Stomach smooth muscle (tissue), 2 donors: ENCODE data around the gene TBC1D32.
"Not testable (repeated sequence)": the region's sequence is repeated elsewhere in the genome, so short reads cannot be mapped to it uniquely, and the experiment has no call there.

Experiments used
- H3K27ac ChIP-seq: one replicate; pipeline ENCODE4 v1.7.0; 2013; ENCODE audit warnings: mild to moderate bottlenecking, low read length, inconsistent platforms
- H3K27me3 ChIP-seq, 2 donors: one replicate each; pipeline ENCODE4 v1.7.0; 2013; ENCODE audit warnings: low read length in 2 of 2; ENCODE audit not compliant: insufficient read depth in 2 of 2, control insufficient read depth in 1 of 2
- H3K36me3 ChIP-seq, 2 donors: one replicate each; pipeline ENCODE4 v1.7.0; 2013; ENCODE audit warnings: low read length in 2 of 2; ENCODE audit not compliant: control insufficient read depth in 2 of 2, insufficient read depth in 2 of 2
- H3K4me1 ChIP-seq: one replicate; pipeline ENCODE4 v1.7.0; 2013; ENCODE audit warnings: low read length; ENCODE audit not compliant: control insufficient read depth, insufficient read depth
- H3K4me3 ChIP-seq, 2 donors: one replicate each; pipeline ENCODE4 v1.7.0; 2013; ENCODE audit warnings: low read length in 2 of 2
- H3K9ac ChIP-seq, 2 donors: one replicate each; pipeline ENCODE4 v1.7.0; 2013; ENCODE audit warnings: low read length in 2 of 2, mild to moderate bottlenecking in 1 of 2
- H3K9me3 ChIP-seq, 2 donors: one replicate each; pipeline ENCODE4 v1.7.0; 2013; ENCODE audit warnings: low read length in 2 of 2; ENCODE audit not compliant: control insufficient read depth in 2 of 2
- donor health status: healthy.
- donor health status: Pancreatic carcinoma.

The TBC1D32 gene

GRCh38 chr6:121183742-121184141 lies 150.5 kb downstream of the TBC1D32 start:
- Histone ChIP-seq H3K9me3 (no peaks in the 10 kb centered on the region), H3K27ac (no peak overlapping the region), H3K36me3 (no peaks in the 10 kb centered on the region), H3K27me3 (no peaks in the 10 kb centered on the region), H3K9ac (no peak overlapping the region), H3K4me3 (no peak overlapping the region), H3K4me1 (no peaks in the 10 kb centered on the region)

GRCh38 chr6:121175827-121176226 lies 158.5 kb downstream of the TBC1D32 start:
- H3K36me3 ChIP-seq = peaks cover 0 to 2% of the 10 kb centered on the region in 2 donors
- H3K27ac ChIP-seq = no peak overlapping the region
- no peak overlapping the region for H3K9ac ChIP-seq
- H3K4me3 ChIP-seq = no peak overlapping the region
- H3K4me1 ChIP-seq = no peaks in the 10 kb centered on the region
- no peaks in the 10 kb centered on the region for H3K9me3 ChIP-seq
- H3K27me3 ChIP-seq = no peaks in the 10 kb centered on the region

GRCh38 chr6:121172451-121172850 lies 161.8 kb downstream of the TBC1D32 start:
- not testable (repeated sequence) for H3K27ac ChIP-seq, H3K4me1 ChIP-seq, H3K9ac ChIP-seq, H3K36me3 ChIP-seq, H3K27me3 ChIP-seq, H3K9me3 ChIP-seq, H3K4me3 ChIP-seq

- Histone ChIP-seq H3K4me1 (no peaks in the 10 kb centered on the region), H3K4me3 (no peak overlapping the region), H3K9me3 (no peaks in the 10 kb centered on the region)
Observed at GRCh38 chr6:121171879-121172278, 162.4 kb downstream of the TBC1D32 start.

GRCh38 chr6:121161886-121162285 lies 172.4 kb downstream of the TBC1D32 start:
- Histone ChIP-seq H3K4me3 (no peak overlapping the region), H3K27me3 (no peaks in the 10 kb centered on the region), H3K4me1 (no peaks in the 10 kb centered on the region), H3K27ac (no peak overlapping the region), H3K9me3 (no peaks in the 10 kb centered on the region), H3K36me3 (peaks cover 0 to 10% of the 10 kb centered on the region in 2 donors), H3K9ac (no peak overlapping the region)

More at GRCh38 chr6:121171879-121172278, 162.4 kb downstream of the TBC1D32 start:
- Histone ChIP-seq H3K9ac (no peak overlapping the region), H3K27me3 (no peaks in the 10 kb centered on the region), H3K27ac (no peak overlapping the region), H3K36me3 (no peaks in the 10 kb centered on the region)

- Histone ChIP-seq H3K9me3 (no peaks in the 10 kb centered on the region), H3K27ac (no peak overlapping the region), H3K9ac (no peak overlapping the region), H3K27me3 (no peaks in the 10 kb centered on the region), H3K4me1 (no peaks in the 10 kb centered on the region), H3K36me3 (peaks cover 0 to 10% of the 10 kb centered on the region in 2 donors), H3K4me3 (no peak overlapping the region)
Observed at GRCh38 chr6:121160276-121160675, 174.0 kb downstream of the TBC1D32 start.

GRCh38 chr6:121158891-121159290 lies 175.4 kb downstream of the TBC1D32 start:
- no peak overlapping the region for H3K27ac ChIP-seq
- no peak overlapping the region for H3K9ac ChIP-seq
- H3K36me3 ChIP-seq = peaks cover 0 to 10% of the 10 kb centered on the region in 2 donors
- H3K4me3 ChIP-seq = no peak overlapping the region
- no peaks in the 10 kb centered on the region for H3K27me3 ChIP-seq
- peaks cover 0 to 3% of the 10 kb centered on the region in 2 donors for H3K9me3 ChIP-seq
- no peaks in the 10 kb centered on the region for H3K4me1 ChIP-seq

- Histone ChIP-seq H3K36me3 (peaks cover 0 to 10% of the 10 kb centered on the region in 2 donors), H3K27me3 (no peaks in the 10 kb centered on the region), H3K9ac (no peak overlapping the region), H3K9me3 (peaks cover 0 to 6% of the 10 kb centered on the region in 2 donors), H3K27ac (no peak overlapping the region), H3K4me1 (no peaks in the 10 kb centered on the region), H3K4me3 (no peak overlapping the region)
Observed at GRCh38 chr6:121158438-121158837, 175.8 kb downstream of the TBC1D32 start.

- H3K9me3 ChIP-seq = peaks cover 0 to 10% of the 10 kb centered on the region in 2 donors
Observed at GRCh38 chr6:121157906-121158305, 176.4 kb downstream of the TBC1D32 start.

GRCh38 chr6:121143476-121143875 lies 190.8 kb downstream of the TBC1D32 start:
- H3K9me3 ChIP-seq = peaks cover 0 to 3% of the 10 kb centered on the region in 2 donors
- no peak overlapping the region for H3K4me3 ChIP-seq
- H3K9ac ChIP-seq = no peak overlapping the region
- no peaks in the 10 kb centered on the region for H3K36me3 ChIP-seq
- H3K27me3 ChIP-seq = no peaks in the 10 kb centered on the region
- no peak overlapping the region for H3K27ac ChIP-seq
- H3K4me1 ChIP-seq = no peaks in the 10 kb centered on the region

More at GRCh38 chr6:121157906-121158305, 176.4 kb downstream of the TBC1D32 start:
- Histone ChIP-seq H3K9ac (no peak overlapping the region), H3K36me3 (peaks cover 0 to 10% of the 10 kb centered on the region in 2 donors), H3K4me3 (no peak overlapping the region), H3K27ac (no peak overlapping the region), H3K27me3 (no peaks in the 10 kb centered on the region), H3K4me1 (no peaks in the 10 kb centered on the region)

- no peak overlapping the region for H3K27ac ChIP-seq
- H3K27me3 ChIP-seq = no peaks in the 10 kb centered on the region
- H3K9ac ChIP-seq = no peak overlapping the region
- H3K4me1 ChIP-seq = no peaks in the 10 kb centered on the region
- no peak overlapping the region for H3K4me3 ChIP-seq
- no peaks in the 10 kb centered on the region for H3K36me3 ChIP-seq
- peaks cover 0 to 3% of the 10 kb centered on the region in 2 donors for H3K9me3 ChIP-seq
Observed at GRCh38 chr6:121142093-121142492, 192.2 kb downstream of the TBC1D32 start.
